Hepatocyte (in vitro differentiated cells): ENCODE results near the gene IQCH. TPM values are rescaled to one million over a fixed set of nuclear protein-coding genes. Genes with fewer than 3 reads are reported as not detected.

Experiments used
- DNase-seq: peaks from one replicate; pipeline ENCODE4 v3.0.0-alpha.2; 2016; ENCODE audit warnings: low spot score
- H2AFZ ChIP-seq: fragments of 200-600 bp; sonication (generic); 2 replicates; pipeline ENCODE4 v1.6.0; 2016; ENCODE audit warnings: antibody characterized with exemption, mild to moderate bottlenecking
- H3K27ac ChIP-seq: fragments of 200-600 bp; sonication (generic); 2 replicates; pipeline ENCODE4 v1.5.1; 2016; ENCODE audit warnings: mild to moderate bottlenecking
- H3K27me3 ChIP-seq: fragments of 200-600 bp; sonication (generic); 2 replicates; pipeline ENCODE4 v1.6.1; 2016
- H3K36me3 ChIP-seq: fragments of 200-600 bp; sonication (generic); replicated peaks from 2 replicates; pipeline ENCODE4 v1.5.1; 2016; ENCODE audit warnings: low read depth; ENCODE audit not compliant: insufficient read depth
- H3K4me1 ChIP-seq: fragments of 200-600 bp; sonication (generic); 2 replicates; pipeline ENCODE4 v1.5.1; 2016; ENCODE audit warnings: mild to moderate bottlenecking, moderate library complexity; ENCODE audit not compliant: insufficient read depth
- H3K4me2 ChIP-seq: fragments of 200-600 bp; sonication (generic); 2 replicates; pipeline ENCODE4 v1.6.0; 2016
- H3K4me3 ChIP-seq: fragments of 200-600 bp; sonication (generic); 2 replicates; pipeline ENCODE4 v1.5.1; 2016; ENCODE audit warnings: mild to moderate bottlenecking
- H3K79me2 ChIP-seq: fragments of 200-600 bp; sonication (generic); 2 replicates; pipeline ENCODE4 v1.6.0; 2017; ENCODE audit warnings: mild to moderate bottlenecking
- H3K9me2 ChIP-seq: fragments of 200-600 bp; sonication (generic); replicated peaks from 2 replicates; pipeline ENCODE4 v1.6.0; 2017; ENCODE audit warnings: mild to moderate bottlenecking; ENCODE audit not compliant: insufficient read depth
- H3K9me3 ChIP-seq: fragments of 200-600 bp; sonication (generic); 2 replicates; pipeline ENCODE4 v1.5.1; 2016; ENCODE audit warnings: low read depth, mild to moderate bottlenecking
- H4K20me1 ChIP-seq: fragments of 200-600 bp; sonication (generic); 2 replicates; pipeline ENCODE4 v1.6.0; 2016; ENCODE audit warnings: mild to moderate bottlenecking; ENCODE audit not compliant: insufficient read depth, poor library complexity, severe bottlenecking
- CTCF ChIP-seq: fragments of 200-600 bp; sonication (generic); IDR thresholded peaks from 2 replicates; pipeline ENCODE4 v1.5.1; 2016; ENCODE audit warnings: antibody characterized with exemption, mild to moderate bottlenecking; ENCODE audit not compliant: poor library complexity
- EZH2 ChIP-seq: fragments of 200-600 bp; sonication (generic); IDR thresholded peaks from 2 replicates; pipeline ENCODE4 v1.6.1; 2016; ENCODE audit warnings: antibody characterized with exemption, mild to moderate bottlenecking, borderline replicate concordance
- EZH2phosphoT487 ChIP-seq: fragments of 200-600 bp; sonication (generic); IDR thresholded peaks from one replicate; pipeline ENCODE4 v1.6.1; 2018; ENCODE audit warnings: antibody characterized with exemption, mild to moderate bottlenecking, low read depth, moderate library complexity; ENCODE audit not compliant: unreplicated experiment, severe bottlenecking
- WGBS: methylation state at CpG from one replicate; pipeline ENCODE4 v1.1.6; 2016; ENCODE audit warnings: low lambda C conversion rate; ENCODE audit errors: missing lambda C conversion rate; 5-methylcytosine and 5-hydroxymethylcytosine counted together
- polyA plus RNA-seq: library from polyadenylated mRNA; unstranded; fragments of >200 nt; fragmentation: Nextera tagmentation; extraction: Ambion mirVana; gene quantifications from 2 replicates; pipeline ENCODE4 v1.2.1, GENCODE V29; 2016
- total RNA-seq: library from RNA; depleted of rRNA; stranded (reverse); fragments of >200 nt; gene quantifications from 2 replicates; pipeline ENCODE4 v1.2.3, GENCODE V29; 2014

IQCH gene
- total and polyA plus RNA-seq, 2 experiments from 2014 or later: 0.76 to 1.0 TPM

DNA sequence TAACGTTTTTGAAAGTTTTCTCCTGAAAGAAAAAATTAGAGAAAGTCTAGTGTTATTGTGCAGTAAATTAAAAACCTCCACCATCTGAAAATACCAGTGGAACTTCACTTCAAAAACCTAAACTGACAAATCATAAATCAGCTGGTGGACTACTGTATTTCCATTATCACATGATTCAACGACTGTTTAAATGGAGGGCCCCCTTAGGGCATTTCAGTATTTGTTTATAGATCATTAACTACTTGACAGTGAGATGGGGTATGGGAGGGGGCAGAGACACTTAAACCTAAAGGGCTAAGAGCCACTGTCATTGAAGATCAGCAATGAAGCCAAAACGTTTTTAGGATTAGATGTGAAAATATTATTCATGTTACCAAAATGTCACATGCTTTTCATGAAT lies 257.6 kb downstream of the IQCH start:
- H3K36me3 ChIP-seq: no peaks in the 10 kb centered on the region
- H3K4me2 ChIP-seq: no peak overlapping the region
- no peak for DNase-seq
- TF ChIP-seq EZH2 (no peak), EZH2phosphoT487 (no peak), CTCF (no peak)
- no peak overlapping the region for H2AFZ ChIP-seq
- H3K4me1 ChIP-seq: no peaks in the 10 kb centered on the region
- H4K20me1 ChIP-seq: no peaks in the 10 kb centered on the region
- no peaks in the 10 kb centered on the region for H3K79me2 ChIP-seq
- no peaks in the 10 kb centered on the region for H3K9me2 ChIP-seq
- H3K27me3 ChIP-seq: no peaks in the 10 kb centered on the region
- H3K27ac ChIP-seq: no peak overlapping the region
- 32% methylated on average over 3 of the region's 3 CpGs for WGBS
- no peak overlapping the region for H3K4me3 ChIP-seq
- H3K9me3 ChIP-seq: no peaks in the 10 kb centered on the region

GRCh38 chr15:67512933-67513714 lies 258.5 kb downstream of the IQCH start:
- H3K27me3 ChIP-seq: no peaks in the 10 kb centered on the region
- TF ChIP-seq EZH2phosphoT487 (no peak), CTCF (no peak), EZH2 (no peak)
- no peak overlapping the region for H3K27ac ChIP-seq
- DNase-seq: no peak
- H4K20me1 ChIP-seq: no peaks in the 10 kb centered on the region
- no peak overlapping the region for H3K4me2 ChIP-seq
- no peaks in the 10 kb centered on the region for H3K9me3 ChIP-seq
- H3K36me3 ChIP-seq: no peaks in the 10 kb centered on the region
- H3K9me2 ChIP-seq: no peaks in the 10 kb centered on the region
- no peaks in the 10 kb centered on the region for H3K4me1 ChIP-seq
- 84% methylated on average over 9 of the region's 9 CpGs for WGBS
- no peak overlapping the region for H2AFZ ChIP-seq
- H3K4me3 ChIP-seq: no peak overlapping the region
- no peaks in the 10 kb centered on the region for H3K79me2 ChIP-seq

DNA sequence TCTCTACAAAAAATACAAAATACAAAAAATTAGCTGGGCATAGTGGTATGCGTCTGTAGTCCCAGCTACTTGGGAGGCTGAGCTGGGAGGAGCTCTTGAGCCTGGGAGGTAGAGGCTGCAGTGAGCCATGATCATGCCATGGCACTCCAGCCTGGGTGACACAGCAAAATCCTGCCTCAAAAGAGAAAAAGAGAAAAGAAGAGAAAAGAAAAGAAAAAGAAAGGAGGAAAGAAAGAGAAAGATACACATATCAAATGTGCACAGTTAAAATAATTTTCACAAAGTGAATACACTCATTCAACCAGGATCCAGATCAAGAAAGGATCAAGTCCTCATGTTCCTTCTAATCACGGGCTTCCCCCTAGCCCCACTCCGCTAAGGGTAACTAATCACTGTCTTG lies 260.5 kb downstream of the IQCH start:
- Histone ChIP-seq H3K4me2 (no peak overlapping the region), H3K79me2 (no peaks in the 10 kb centered on the region), H2AFZ (no peak overlapping the region), H4K20me1 (no peaks in the 10 kb centered on the region), H3K9me3 (no peaks in the 10 kb centered on the region), H3K27ac (no peak overlapping the region), H3K4me1 (no peaks in the 10 kb centered on the region), H3K36me3 (no peaks in the 10 kb centered on the region), H3K27me3 (no peaks in the 10 kb centered on the region), H3K9me2 (no peaks in the 10 kb centered on the region), H3K4me3 (no peak overlapping the region)
- DNase-seq: no peak
- TF ChIP-seq EZH2: no peak
- TF ChIP-seq EZH2phosphoT487: no peak
- no peak for TF ChIP-seq CTCF
- 94% methylated on average over 3 of the region's 3 CpGs for WGBS
